ENCODE data around the gene CD200R1.

The CD200R1 gene

DNA sequence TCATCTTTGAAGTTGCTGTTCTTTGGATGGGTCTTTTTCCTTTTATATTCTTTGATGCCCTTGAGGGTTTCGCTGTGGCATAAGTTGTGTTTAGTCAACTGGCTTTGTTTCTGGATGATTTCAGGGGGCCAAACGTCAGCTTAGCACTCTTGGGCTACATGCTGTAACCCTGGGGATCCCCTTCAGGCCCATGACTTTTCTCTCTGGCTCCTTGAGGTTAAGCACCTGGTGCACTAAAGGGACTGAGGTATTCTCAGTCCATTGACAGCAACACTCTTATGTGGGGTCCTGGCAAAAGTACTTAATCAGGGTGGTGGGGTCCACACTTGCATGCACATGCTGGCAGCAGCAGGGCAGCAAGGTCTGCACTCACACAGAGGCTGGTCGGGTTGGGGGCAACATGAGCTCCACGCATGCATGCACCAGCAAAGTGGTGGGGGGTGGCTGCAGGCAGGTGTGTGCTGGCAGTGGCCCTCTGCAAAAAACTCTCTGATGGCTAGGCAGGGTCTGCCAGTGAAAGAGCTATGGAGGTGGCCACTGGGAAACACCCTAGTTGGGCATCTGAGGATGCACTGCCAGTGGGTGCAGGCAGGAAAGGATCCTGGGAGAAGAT, 90.1 kb downstream of the CD200R1 start:
- no peak for DNase-seq

GRCh38 chr3:112881891-112882290, 93.0 kb downstream of the CD200R1 start:
- DNase-seq, result no peak

GRCh38 chr3:112875561-112875960, 99.3 kb downstream of the CD200R1 start:
- no peak for DNase-seq

DNA sequence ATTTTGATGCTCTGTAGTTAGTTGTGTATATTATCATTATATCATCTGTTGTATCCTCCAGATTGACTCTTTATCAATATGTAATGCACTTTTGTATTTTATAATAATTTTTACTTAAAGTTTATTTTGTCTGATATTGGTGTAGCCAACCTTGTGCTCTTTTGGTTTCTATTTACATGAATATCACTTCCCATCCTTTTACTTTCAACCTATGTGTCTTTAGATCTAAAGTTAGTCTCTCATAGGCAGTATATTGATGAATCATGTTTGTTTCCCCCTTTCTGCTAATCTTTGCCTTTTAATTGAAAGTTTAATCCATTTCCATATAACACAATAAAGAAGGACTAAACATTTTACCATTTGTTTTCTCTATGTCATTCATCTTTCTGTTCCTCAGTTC, 100.2 kb downstream of the CD200R1 start:
- no peak for DNase-seq

DNA sequence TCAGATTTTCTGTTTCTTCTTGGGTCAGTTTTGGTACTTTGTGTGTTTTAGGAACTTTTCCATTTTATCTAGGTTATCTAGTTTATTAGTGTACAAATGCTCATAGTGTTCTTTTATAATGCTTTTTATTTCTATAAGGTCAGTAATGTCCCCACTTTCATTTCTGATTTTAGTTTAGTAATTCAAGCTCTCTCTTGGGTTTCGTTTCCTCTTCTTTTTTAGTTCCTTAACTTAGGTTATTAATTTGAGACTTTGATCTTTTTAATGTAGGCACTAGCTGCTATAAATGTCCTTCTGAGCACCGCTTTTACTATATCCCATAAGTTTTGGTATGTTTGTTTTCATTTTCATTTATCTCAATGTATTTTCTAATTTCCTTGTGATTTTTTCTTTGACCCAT, 101.3 kb downstream of the CD200R1 start:
- no peak for DNase-seq

DNA sequence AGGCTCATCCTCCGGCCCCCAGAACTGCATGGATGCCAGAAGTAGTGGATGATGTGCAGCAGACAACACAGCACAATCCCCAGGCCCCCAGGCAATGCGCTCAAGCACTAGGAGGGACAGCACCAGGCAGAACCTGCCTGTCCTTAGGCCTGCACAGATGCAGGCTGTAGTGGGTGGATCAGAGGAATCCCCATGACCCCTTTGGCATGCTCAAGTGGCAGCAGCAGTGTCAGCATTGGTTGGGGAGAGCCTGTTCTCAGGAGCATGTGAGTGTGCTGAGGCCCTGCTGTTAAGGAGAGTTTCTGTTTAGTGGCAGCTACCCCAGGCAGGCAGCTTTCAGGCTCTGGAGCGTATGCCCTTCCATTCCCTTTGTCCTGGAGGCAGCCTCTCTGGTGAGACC, 103.2 kb downstream of the CD200R1 start:
- no peak for DNase-seq

Data from COR-L47 (cell line).